ENCODE results near the gene OR2L5.

Gene OR2L5

GRCh38 chr1:247992986-247993385 lies 20.5 kb upstream of the OR2L5 start:
- Histone ChIP-seq H3K36me3 (ENCODE audit: insufficient read depth, low read length) (no peaks in the 10 kb centered on the region), H3K4me2 (ENCODE audit: insufficient read depth, low read length) (no peak overlapping the region), H3K4me1 (ENCODE audit: insufficient read depth, low read length) (no peaks in the 10 kb centered on the region), H3K27me3 (ENCODE audit: insufficient read depth, low read length, poor library complexity) (no peaks in the 10 kb centered on the region), H3K27ac (ENCODE audit: low read length) (no peak overlapping the region), H3K4me3 (ENCODE audit: low read depth in 1 of 2, low read length in 2 of 2) (no peak overlapping the region), H4K20me1 (ENCODE audit: insufficient read depth, low read length) (no peaks in the 10 kb centered on the region), H3K9ac (ENCODE audit: low read depth, low read length) (no peak overlapping the region), H3K79me2 (ENCODE audit: insufficient read depth, low read length) (no peaks in the 10 kb centered on the region), H2AFZ (ENCODE audit: low read depth, low read length) (no peak overlapping the region), H3K9me3 (ENCODE audit: insufficient read depth, low read length, severe bottlenecking) (no peaks in the 10 kb centered on the region)
- ATAC-seq (ENCODE audit: insufficient read depth, low read depth), result no peak
- DNase-seq, result no peak
- no peak for TF ChIP-seq EZH2 (IDR thresholded peaks at IDR 0.05; ENCODE audit: borderline replicate concordance, low read depth, low read length, severe bottlenecking)
- TF ChIP-seq CTCF (IDR thresholded peaks at IDR 0.05; ENCODE audit: borderline replicate concordance, extremely low read depth, low read length, poor library complexity, severe bottlenecking), result no peak

- Histone ChIP-seq H3K27me3 (ENCODE audit: insufficient read depth, low read length, poor library complexity) (no peaks in the 10 kb centered on the region), H3K4me2 (ENCODE audit: insufficient read depth, low read length) (no peak overlapping the region), H3K9ac (ENCODE audit: low read depth, low read length) (no peak overlapping the region), H2AFZ (ENCODE audit: low read depth, low read length) (no peak overlapping the region), H3K9me3 (ENCODE audit: insufficient read depth, low read length, severe bottlenecking) (no peaks in the 10 kb centered on the region), H3K79me2 (ENCODE audit: insufficient read depth, low read length) (no peaks in the 10 kb centered on the region), H4K20me1 (ENCODE audit: insufficient read depth, low read length) (no peaks in the 10 kb centered on the region), H3K4me1 (ENCODE audit: insufficient read depth, low read length) (no peaks in the 10 kb centered on the region), H3K4me3 (ENCODE audit: low read depth in 1 of 2, low read length in 2 of 2) (no peak overlapping the region), H3K36me3 (ENCODE audit: insufficient read depth, low read length) (no peaks in the 10 kb centered on the region), H3K27ac (ENCODE audit: low read length) (no peak overlapping the region)
- ATAC-seq (ENCODE audit: insufficient read depth, low read depth) (no peak), DNase-seq (no peak)
- TF ChIP-seq EZH2 (IDR thresholded peaks at IDR 0.05; ENCODE audit: borderline replicate concordance, low read depth, low read length, severe bottlenecking), result no peak
- TF ChIP-seq CTCF (IDR thresholded peaks at IDR 0.05; ENCODE audit: borderline replicate concordance, extremely low read depth, low read length, poor library complexity, severe bottlenecking), result no peak
Measured at GRCh38 chr1:247998811-247999210, 14.6 kb upstream of the OR2L5 start.

- Histone ChIP-seq H2AFZ (ENCODE audit: low read depth, low read length) (no peak overlapping the region), H3K9ac (ENCODE audit: low read depth, low read length) (no peak overlapping the region), H3K9me3 (ENCODE audit: insufficient read depth, low read length, severe bottlenecking) (no peaks in the 10 kb centered on the region), H3K4me3 (ENCODE audit: low read depth in 1 of 2, low read length in 2 of 2) (no peak overlapping the region), H3K36me3 (ENCODE audit: insufficient read depth, low read length) (no peaks in the 10 kb centered on the region), H3K27ac (ENCODE audit: low read length) (no peak overlapping the region), H3K27me3 (ENCODE audit: insufficient read depth, low read length, poor library complexity) (no peaks in the 10 kb centered on the region), H3K4me2 (ENCODE audit: insufficient read depth, low read length) (no peak overlapping the region), H3K79me2 (ENCODE audit: insufficient read depth, low read length) (no peaks in the 10 kb centered on the region), H3K4me1 (ENCODE audit: insufficient read depth, low read length) (no peaks in the 10 kb centered on the region), H4K20me1 (ENCODE audit: insufficient read depth, low read length) (no peaks in the 10 kb centered on the region)
- ATAC-seq (ENCODE audit: insufficient read depth, low read depth), result no peak
- no peak for DNase-seq
- no peak for TF ChIP-seq CTCF (IDR thresholded peaks at IDR 0.05; ENCODE audit: borderline replicate concordance, extremely low read depth, low read length, poor library complexity, severe bottlenecking)
- no peak for TF ChIP-seq EZH2 (IDR thresholded peaks at IDR 0.05; ENCODE audit: borderline replicate concordance, low read depth, low read length, severe bottlenecking)
Measured at GRCh38 chr1:248000169-248000568, 13.3 kb upstream of the OR2L5 start.

GRCh38 chr1:248007778-248008177 lies 5.7 kb upstream of the OR2L5 start:
- H3K27me3 ChIP-seq (ENCODE audit: insufficient read depth, low read length, poor library complexity), result no peaks in the 10 kb centered on the region

More at GRCh38 chr1:248007778-248008177, 5.7 kb upstream of the OR2L5 start:
- TF ChIP-seq CTCF (IDR thresholded peaks at IDR 0.05; ENCODE audit: borderline replicate concordance, extremely low read depth, low read length, poor library complexity, severe bottlenecking), result no peak
- TF ChIP-seq EZH2 (IDR thresholded peaks at IDR 0.05; ENCODE audit: borderline replicate concordance, low read depth, low read length, severe bottlenecking), result no peak
- Histone ChIP-seq H2AFZ (ENCODE audit: low read depth, low read length) (no peak overlapping the region), H3K36me3 (ENCODE audit: insufficient read depth, low read length) (no peaks in the 10 kb centered on the region), H3K79me2 (ENCODE audit: insufficient read depth, low read length) (no peaks in the 10 kb centered on the region), H3K4me1 (ENCODE audit: insufficient read depth, low read length) (no peaks in the 10 kb centered on the region), H3K27ac (ENCODE audit: low read length) (no peak overlapping the region), H3K4me3 (ENCODE audit: low read depth in 1 of 2, low read length in 2 of 2) (no peak overlapping the region), H3K4me2 (ENCODE audit: insufficient read depth, low read length) (no peak overlapping the region), H3K9ac (ENCODE audit: low read depth, low read length) (no peak overlapping the region), H4K20me1 (ENCODE audit: insufficient read depth, low read length) (no peaks in the 10 kb centered on the region), H3K9me3 (ENCODE audit: insufficient read depth, low read length, severe bottlenecking) (no peaks in the 10 kb centered on the region)
- ATAC-seq (ENCODE audit: insufficient read depth, low read depth) (no peak), DNase-seq (no peak)

All from DND-41 (cell line).